GM21367 (cell line): Measurements from ENCODE around the gene HOXB4.

Experiments used
- ATAC-seq: cut with Tn5 transposase; IDR thresholded peaks from one replicate; pipeline ENCODE4 v1.9.1; 2021; ENCODE audit not compliant: unreplicated experiment

HOXB4 gene

DNA sequence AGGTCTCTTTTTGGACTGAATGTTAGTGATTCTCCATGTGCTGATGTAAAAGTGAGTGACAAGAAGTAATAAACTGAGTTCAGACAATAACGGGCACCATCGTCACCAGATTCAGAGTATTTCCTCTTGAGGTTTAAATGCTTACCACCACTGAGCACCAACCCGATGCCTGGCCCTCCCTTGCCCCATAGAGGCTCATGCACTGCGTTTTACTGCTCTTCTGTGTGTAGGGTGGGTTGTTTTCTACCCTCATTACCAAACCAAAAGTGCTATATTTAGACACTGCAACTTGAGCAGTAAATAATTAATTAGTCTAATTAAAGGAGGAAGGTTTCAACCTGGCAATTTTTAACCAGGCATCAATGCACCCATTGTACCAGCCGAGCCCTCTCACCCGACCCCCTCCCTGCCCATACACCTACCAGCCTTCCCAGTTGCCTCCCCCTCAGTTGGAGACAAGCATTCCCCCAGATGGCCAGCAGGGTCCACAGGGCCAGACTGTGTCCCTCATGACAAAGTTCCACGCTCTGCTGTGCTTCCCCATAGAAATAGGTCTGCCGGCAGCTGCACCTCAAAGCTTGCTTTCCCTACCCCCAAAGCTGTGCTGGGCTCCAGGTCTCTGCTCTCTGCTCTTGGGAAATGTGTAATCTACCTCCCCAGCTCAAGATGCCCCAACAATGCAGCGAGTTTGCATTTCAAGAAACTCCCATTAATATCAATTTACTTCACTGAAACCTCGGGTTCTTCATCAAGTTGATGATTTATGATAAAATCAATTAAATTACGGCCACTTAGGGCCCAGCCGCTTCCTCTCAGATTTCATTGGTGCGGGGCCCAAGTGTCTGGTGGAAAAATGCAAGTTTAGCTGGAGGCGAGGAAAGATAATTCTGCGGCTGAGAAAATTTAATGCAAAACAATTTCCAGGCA lies 16.0 kb downstream of the HOXB4 start:
- no peak for ATAC-seq

- ATAC-seq: no peak
These were observed 18.0 kb downstream of the HOXB4 start for GRCh38 chr17:48559840-48560817.

DNA sequence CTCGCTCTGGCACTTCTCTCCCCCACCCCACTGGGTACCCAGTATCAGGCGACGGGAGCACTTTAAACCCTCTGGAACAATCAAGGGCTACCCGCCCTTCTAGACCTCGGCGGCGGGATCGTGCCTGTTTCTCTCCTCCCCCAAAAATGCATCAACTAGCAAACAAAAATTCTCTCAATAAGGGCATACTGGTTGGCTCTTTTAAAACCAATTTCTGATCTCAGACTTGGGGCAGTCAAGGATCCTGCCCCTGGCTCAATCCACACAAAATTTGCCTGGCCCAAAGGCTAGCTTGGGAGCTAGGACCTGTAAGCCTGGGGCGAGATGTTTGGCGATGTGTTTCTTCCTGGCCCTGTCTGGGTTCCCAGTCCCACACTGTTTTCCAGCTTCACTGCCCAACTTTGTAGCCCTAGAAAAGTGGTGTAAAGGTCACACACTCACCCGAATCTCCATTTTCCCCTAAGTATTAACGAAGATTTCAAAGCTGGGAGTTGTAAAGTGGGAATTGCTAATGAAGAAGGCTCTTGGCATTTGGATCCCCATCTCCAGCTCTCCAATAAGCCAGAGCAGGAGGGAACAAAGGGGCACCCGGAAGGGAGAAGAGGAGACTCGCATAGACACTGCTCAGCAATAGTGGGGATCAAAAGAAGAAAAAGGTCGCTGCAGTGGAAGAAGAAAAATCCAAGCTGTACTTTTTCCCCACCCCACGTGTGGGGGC lies 18.9 kb downstream of the HOXB4 start:
- no peak for ATAC-seq

GRCh38 chr17:48558831-48559121 lies 19.4 kb downstream of the HOXB4 start:
- ATAC-seq: no peak

DNA sequence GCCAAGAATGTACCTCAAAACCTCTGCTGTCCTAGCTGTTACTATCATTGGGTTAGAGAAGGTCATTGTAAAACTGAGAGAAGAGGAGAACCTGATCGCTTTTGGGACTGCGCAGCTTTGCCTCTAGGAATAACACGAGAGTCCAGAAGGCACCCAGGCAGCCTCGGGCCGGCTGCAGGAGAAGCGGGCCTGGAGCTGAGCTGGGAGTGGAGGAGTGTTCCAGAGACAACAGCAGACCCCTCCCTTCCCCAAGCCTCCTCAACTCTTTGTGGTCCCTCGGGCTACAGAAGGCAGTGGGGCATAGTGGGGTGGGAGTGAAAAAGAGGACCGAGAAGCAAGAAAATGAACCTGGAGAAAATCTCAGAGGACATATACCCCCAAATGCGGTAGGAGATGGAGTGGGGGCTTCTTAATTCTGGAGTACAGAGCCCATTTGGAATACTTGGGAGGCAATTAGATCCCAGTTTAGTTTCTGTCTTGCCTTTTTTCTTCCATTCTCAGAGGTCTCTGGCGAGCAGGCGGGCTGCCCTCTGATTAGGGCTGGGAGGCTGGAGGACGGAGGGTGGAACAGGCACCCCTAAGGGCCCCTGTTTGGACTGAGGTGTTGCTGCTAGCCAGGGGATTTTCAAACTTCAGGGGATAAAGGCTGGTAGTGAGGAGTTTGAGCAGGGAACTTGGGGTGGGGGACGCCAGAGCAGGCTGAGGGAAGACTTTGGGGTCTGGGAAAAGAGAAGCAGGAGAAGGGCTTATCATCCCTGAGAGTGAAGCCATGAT lies 19.9 kb downstream of the HOXB4 start:
- no peak for ATAC-seq

DNA sequence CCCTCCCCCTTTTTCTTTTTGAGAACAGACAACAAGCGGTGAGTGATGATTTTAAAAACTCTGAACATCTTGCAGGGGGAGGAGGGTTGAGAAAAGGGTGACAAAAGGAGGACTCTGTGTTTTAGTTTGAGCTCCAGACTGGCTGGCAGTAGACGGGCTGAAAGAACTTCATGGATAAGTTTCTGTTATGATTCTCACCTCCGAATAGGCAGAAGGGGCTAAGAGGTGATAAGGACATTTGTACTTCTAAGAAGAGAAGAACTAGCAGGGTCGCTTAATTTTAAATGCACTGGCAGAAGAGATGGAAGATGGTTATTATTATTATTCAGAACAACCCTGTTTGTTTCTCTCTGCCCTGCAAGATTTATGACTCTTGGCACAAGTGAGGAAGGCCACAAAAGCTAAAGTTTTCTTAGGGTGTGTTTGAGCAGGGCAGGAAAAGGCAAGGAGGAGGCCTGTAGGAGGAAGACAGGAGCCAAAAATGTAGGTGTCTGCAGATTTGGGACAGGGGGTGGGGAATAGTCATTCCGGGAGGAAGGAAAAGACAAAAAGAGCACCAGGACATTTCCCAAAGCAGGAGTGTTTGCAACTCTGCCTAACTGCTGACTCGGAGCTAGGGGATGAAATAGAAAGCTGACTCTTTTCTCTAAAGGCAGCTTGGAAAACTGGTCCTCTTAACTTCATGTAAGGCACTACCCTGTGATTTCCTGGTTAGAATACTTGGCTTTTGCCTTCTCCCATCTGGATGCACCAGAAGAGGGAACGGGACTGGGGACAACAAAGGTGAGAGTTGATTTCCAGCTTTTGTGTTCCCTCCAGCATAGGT lies 21.4 kb downstream of the HOXB4 start:
- no peak for ATAC-seq

DNA sequence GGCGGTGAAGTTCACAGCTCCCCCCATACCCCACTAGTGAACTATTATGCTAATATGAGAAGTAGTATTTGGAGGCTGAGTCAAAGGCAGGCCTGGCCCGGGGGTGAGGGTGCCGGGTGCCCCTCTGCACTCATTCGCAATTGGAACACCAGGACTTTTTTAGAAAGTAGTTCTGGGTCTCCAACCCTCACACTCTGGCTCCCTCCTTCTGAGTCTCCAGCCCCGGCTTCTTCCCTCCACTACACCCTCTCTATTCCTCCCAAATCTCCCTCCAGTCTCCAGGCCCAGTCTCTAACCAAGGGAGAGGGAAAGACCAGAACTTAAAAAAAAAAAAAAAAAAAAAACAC lies 21.9 kb downstream of the HOXB4 start:
- no peak for ATAC-seq

DNA sequence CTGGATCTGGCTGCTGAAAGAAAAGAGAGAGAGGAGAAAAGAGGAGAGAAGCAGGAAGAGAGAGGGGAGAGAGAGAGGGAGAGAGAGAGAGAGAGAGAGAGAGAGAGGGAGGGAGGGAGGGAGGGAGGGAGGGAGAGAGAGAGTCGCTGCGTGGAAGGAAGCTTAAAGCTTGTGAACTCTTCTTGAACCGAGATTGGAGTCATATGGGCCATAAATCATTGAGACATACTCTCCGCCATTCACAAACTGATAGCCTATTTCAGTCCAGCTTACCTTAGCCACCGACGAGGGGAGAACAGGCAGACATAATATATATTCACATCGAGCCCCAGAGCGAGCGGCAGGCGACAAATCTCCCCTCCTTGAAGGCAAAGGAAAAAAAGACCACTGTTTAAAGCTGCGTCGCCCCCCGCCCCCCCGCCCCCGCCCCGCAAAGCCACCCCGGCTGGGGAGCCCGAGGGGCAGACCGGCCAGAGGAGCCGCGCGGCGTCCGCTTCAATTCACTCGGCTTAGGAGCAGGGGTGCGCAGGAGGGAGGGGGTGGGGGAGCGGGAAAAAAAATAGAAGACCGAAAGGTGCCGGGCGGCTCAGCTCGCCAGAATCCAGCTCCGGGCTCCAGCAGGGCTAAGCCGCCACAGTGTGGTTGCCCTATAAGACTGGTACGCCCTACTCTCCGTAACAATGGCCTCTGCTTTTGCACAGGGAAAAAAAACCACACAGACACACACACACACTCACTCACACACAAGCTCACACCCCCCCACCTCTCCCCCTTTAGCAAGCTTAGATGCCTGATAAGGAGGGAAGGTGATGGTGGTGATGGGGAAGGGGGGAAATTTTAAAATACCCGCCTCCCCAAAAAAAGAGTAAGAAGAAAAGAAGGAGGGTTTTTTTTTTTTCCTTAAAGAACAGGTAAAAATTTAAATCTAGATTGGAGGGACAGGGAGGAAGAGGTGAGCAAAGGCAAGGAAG lies 22.6 kb downstream of the HOXB4 start:
- ATAC-seq: no peak

DNA sequence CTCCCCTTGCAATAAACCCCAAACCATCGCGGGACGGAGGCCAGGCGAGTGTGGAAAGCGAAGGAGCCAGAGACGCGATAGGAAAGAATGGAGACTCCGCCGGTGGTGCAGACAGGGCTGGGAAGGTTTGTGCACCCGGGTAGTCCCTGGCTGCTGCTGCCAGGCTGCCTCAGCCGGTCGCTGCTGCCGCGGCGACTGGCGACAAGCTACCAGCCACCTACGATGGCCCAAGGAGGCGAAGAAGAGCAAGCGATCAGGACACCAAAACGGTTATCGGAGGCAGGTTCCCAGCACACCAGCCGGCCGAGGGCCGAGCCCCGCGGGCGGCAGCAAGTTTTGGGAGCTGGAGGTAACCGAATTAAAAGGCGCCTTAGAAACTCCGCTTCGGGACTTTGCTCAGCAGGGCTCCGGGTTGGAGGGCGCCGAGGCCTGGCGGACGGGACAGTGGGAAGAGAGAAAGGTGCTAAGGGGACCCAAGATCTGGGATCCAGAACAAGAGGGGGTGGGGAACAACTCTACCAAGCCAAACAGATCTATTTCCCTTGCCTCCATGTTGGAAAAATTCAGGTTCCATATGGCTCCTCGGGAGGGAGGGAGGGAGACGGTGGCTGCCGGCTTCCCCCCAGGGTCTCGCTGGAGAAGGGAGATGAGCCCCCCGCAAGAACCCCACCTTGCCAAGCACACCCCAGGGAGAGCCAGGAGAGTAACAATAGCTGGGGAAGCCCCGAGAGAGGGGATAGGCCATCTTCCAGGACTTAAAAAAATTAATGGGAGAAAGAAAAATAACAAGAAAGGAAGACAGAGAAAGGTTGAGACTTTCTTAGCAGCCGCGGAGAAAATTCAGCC lies 23.5 kb downstream of the HOXB4 start:
- no peak for ATAC-seq

DNA sequence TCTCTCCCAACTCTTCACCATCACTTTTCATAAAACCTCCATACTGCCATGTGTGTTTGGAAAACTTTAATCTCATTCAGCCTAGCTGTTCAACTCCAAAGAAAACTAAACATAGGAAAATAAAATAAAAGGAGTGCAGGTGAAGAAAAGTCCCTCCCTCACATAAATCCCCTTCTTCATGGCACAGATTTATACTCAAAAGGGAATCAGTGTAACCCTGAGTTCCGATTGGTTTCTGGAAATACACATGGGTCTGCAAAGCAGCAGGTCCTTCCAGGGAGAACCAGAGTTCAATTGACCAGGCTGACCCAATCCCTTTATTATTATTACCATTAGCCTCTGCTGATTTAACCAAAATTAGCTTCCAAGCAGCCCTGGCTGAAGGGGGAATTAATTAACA lies 24.3 kb downstream of the HOXB4 start:
- ATAC-seq: no peak

- ATAC-seq: no peak
These were observed 25.0 kb downstream of the HOXB4 start for GRCh38 chr17:48553190-48553547.

DNA sequence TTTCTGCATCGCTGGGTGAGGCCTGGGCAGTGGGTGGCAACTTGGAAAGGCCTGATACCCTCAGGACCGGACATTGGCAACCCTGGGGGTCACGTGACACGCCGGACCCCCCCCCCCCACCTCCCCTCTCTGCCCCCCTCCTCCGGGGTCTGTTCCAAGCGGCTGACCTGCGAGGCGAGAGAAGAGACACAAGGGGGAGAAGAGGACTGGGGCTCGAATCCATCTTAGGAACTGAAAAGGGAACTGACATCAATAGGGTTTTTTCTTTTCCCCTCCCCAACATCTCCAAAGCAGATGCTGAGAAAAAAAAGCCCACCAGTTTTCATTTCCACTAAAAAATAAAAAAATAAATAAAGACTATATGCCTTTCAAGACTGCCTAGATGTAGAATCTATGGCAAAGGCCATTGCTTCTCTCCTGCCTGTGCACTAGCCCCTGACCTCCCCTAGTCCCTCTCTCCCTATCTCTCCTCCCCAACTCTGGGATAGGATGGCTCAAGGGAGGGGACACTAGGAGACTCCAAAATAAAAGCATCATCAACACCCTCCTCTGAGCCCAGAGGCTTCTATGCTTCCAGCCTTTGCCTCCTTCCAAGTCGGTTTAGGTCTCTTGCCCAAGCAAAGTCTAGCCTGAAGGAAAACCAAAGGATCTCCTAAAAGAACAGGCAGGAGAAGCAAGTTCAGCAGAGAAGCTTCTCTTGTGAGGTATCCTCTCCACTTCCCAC lies 25.5 kb downstream of the HOXB4 start:
- no peak for ATAC-seq

- no peak for ATAC-seq
These were observed 26.3 kb downstream of the HOXB4 start for GRCh38 chr17:48551596-48552465.

DNA sequence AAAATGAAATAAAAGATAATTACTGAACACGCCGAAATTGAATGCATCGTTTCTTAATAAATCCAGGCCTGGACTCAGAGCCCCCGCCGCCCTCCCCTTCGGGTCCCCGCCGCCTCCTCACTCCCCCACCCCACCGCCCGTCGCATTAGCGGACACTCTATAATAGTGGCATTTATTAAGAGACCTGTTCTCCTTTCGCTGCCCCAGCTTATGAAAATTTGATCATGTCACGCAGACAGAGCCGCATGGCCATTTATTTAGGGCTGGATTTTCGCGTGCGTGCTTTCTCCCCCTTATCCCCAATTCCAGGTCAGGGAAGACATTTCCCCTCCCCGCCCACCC lies 27.0 kb downstream of the HOXB4 start:
- no peak for ATAC-seq

GRCh38 chr17:48550502-48551213 lies 27.5 kb downstream of the HOXB4 start:
- ATAC-seq: no peak
